ENCODE results near the gene CACNA2D3. TPM values are rescaled to one million over a fixed set of nuclear protein-coding genes. Genes with fewer than 3 reads are reported as not detected.

Gene CACNA2D3
- total and polyA plus RNA-seq, 2 donors from 2014 or later = 5.7 to 11.2 TPM

GRCh38 chr3:54202054-54202453 is 79.7 kb downstream of the CACNA2D3 start:
- intact Hi-C loops (cut with DNase I) = no loop called here
- FAIRE-seq = no peak

GRCh38 chr3:54202651-54203248 is 80.4 kb downstream of the CACNA2D3 start:
- no peak overlapping the region for H3K27ac ChIP-seq (ENCODE audit: low read depth in 2 of 2, low read length in 2 of 2)
- intact Hi-C loops (cut with DNase I) = no loop called here
- no peaks in the 10 kb centered on the region for H3K36me3 ChIP-seq (ENCODE audit: control insufficient read depth in 2 of 3, insufficient read depth in 3 of 3, low read length in 3 of 3)
- H3K9ac ChIP-seq (ENCODE audit: low read length in 3 of 3) = no peak overlapping the region
- no peak for TF ChIP-seq CTCF (IDR thresholded peaks at IDR 0.05; ENCODE audit: borderline replicate concordance, extremely low read depth, insufficient read depth)
- H3K9me3 ChIP-seq (ENCODE audit: control insufficient read depth in 2 of 3, insufficient read depth in 1 of 3, low read length in 3 of 3) = peaks cover 0 to 2% (median 0%) of the 10 kb centered on the region in 3 donors
- no peaks in the 10 kb centered on the region for H3K4me1 ChIP-seq (ENCODE audit: control insufficient read depth in 2 of 3, insufficient read depth in 2 of 3, low read depth in 1 of 3, low read length in 3 of 3)
- H3K27me3 ChIP-seq (ENCODE audit: control insufficient read depth, insufficient read depth, low read length) = no peaks in the 10 kb centered on the region
- no peak overlapping the region for H3K4me3 ChIP-seq (ENCODE audit: low read length in 3 of 3)
- no peak for FAIRE-seq
- DNase-seq = no peak

More at GRCh38 chr3:54202054-54202453, 79.7 kb downstream of the CACNA2D3 start:
- Histone ChIP-seq H3K36me3 (ENCODE audit: control insufficient read depth in 2 of 3, insufficient read depth in 3 of 3, low read length in 3 of 3) (no peaks in the 10 kb centered on the region), H3K27ac (ENCODE audit: low read depth in 2 of 2, low read length in 2 of 2) (no peak overlapping the region), H3K9ac (ENCODE audit: low read length in 3 of 3) (no peak overlapping the region), H3K9me3 (ENCODE audit: control insufficient read depth in 2 of 3, insufficient read depth in 1 of 3, low read length in 3 of 3) (no peaks in the 10 kb centered on the region), H3K27me3 (ENCODE audit: control insufficient read depth, insufficient read depth, low read length) (no peaks in the 10 kb centered on the region), H3K4me1 (ENCODE audit: control insufficient read depth in 2 of 3, insufficient read depth in 2 of 3, low read depth in 1 of 3, low read length in 3 of 3) (no peaks in the 10 kb centered on the region), H3K4me3 (ENCODE audit: low read length in 3 of 3) (no peak overlapping the region)
- no peak for TF ChIP-seq CTCF (IDR thresholded peaks at IDR 0.05; ENCODE audit: borderline replicate concordance, extremely low read depth, insufficient read depth)
- no peak for DNase-seq

- Histone ChIP-seq H3K4me3 (ENCODE audit: low read length in 3 of 3) (no peak overlapping the region), H3K27me3 (ENCODE audit: control insufficient read depth, insufficient read depth, low read length) (no peaks in the 10 kb centered on the region), H3K27ac (ENCODE audit: low read depth in 2 of 2, low read length in 2 of 2) (no peak overlapping the region), H3K4me1 (ENCODE audit: control insufficient read depth in 2 of 3, insufficient read depth in 2 of 3, low read depth in 1 of 3, low read length in 3 of 3) (no peaks in the 10 kb centered on the region), H3K9me3 (ENCODE audit: control insufficient read depth in 2 of 3, insufficient read depth in 1 of 3, low read length in 3 of 3) (peaks cover 0 to 2% (median 0%) of the 10 kb centered on the region in 3 donors), H3K9ac (ENCODE audit: low read length in 3 of 3) (no peak overlapping the region), H3K36me3 (ENCODE audit: control insufficient read depth in 2 of 3, insufficient read depth in 3 of 3, low read length in 3 of 3) (no peaks in the 10 kb centered on the region)
- FAIRE-seq = no peak
- DNase-seq = no peak
- no peak for TF ChIP-seq CTCF (IDR thresholded peaks at IDR 0.05; ENCODE audit: borderline replicate concordance, extremely low read depth, insufficient read depth)
- intact Hi-C loops (cut with DNase I) = no loop called here
Measured at GRCh38 chr3:54206874-54207273, 84.5 kb downstream of the CACNA2D3 start.

GRCh38 chr3:54211097-54211496 is 88.7 kb downstream of the CACNA2D3 start:
- Histone ChIP-seq H3K4me3 (ENCODE audit: low read length in 3 of 3) (no peak overlapping the region), H3K4me1 (ENCODE audit: control insufficient read depth in 2 of 3, insufficient read depth in 2 of 3, low read depth in 1 of 3, low read length in 3 of 3) (no peaks in the 10 kb centered on the region), H3K9ac (ENCODE audit: low read length in 3 of 3) (no peak overlapping the region), H3K27ac (ENCODE audit: low read depth in 2 of 2, low read length in 2 of 2) (no peak overlapping the region), H3K9me3 (ENCODE audit: control insufficient read depth in 2 of 3, insufficient read depth in 1 of 3, low read length in 3 of 3) (peaks cover 0 to 6% (median 2%) of the 10 kb centered on the region in 3 donors), H3K27me3 (ENCODE audit: control insufficient read depth, insufficient read depth, low read length) (no peaks in the 10 kb centered on the region), H3K36me3 (ENCODE audit: control insufficient read depth in 2 of 3, insufficient read depth in 3 of 3, low read length in 3 of 3) (no peaks in the 10 kb centered on the region)
- intact Hi-C loops (cut with DNase I) = no loop called here
- DNase-seq (no peak), FAIRE-seq (no peak)
- no peak for TF ChIP-seq CTCF (IDR thresholded peaks at IDR 0.05; ENCODE audit: borderline replicate concordance, extremely low read depth, insufficient read depth)

Measured in kidney (tissue), 14 donors.